Loucy (cell line): Measurements from ENCODE around the gene CPSF4L.

Experiments
- H2AFZ ChIP-seq: fragments of 200-600 bp; sonication (generic); 2 replicates; pipeline ENCODE4 v1.6.0; 2016; ENCODE audit warnings: antibody characterized with exemption, mild to moderate bottlenecking, low read length, moderate library complexity
- H3F3A ChIP-seq: fragments of 200-600 bp; 2 replicates; pipeline ENCODE4 v1.6.0; 2016; ENCODE audit warnings: antibody characterized with exemption, low read depth, mild to moderate bottlenecking
- H3K27me3 ChIP-seq: fragments of 200-600 bp; sonication (generic); 2 replicates; pipeline ENCODE4 v1.6.1; 2014; ENCODE audit warnings: low read length, mild to moderate bottlenecking; ENCODE audit not compliant: insufficient read depth, poor library complexity, severe bottlenecking
- H3K36me3 ChIP-seq: fragments of 200-600 bp; sonication (generic); 2 replicates; pipeline ENCODE4 v1.6.1; 2016; ENCODE audit warnings: low read length; ENCODE audit not compliant: insufficient read depth
- H3K4me1 ChIP-seq: fragments of 200-600 bp; sonication (generic); 2 replicates; pipeline ENCODE4 v1.5.1; 2014; ENCODE audit warnings: low read length, mild to moderate bottlenecking; ENCODE audit not compliant: insufficient read depth, poor library complexity, severe bottlenecking
- H3K4me2 ChIP-seq: fragments of 200-600 bp; sonication (generic); 2 replicates; pipeline ENCODE4 v1.6.0; 2014; ENCODE audit warnings: antibody characterized with exemption, low read length, low read depth, mild to moderate bottlenecking; ENCODE audit not compliant: poor library complexity, severe bottlenecking
- H3K4me3 ChIP-seq: fragments of 200-600 bp; sonication (generic); 2 replicates; pipeline ENCODE4 v1.5.1; 2014; ENCODE audit warnings: low read length, mild to moderate bottlenecking, mixed read lengths; ENCODE audit not compliant: poor library complexity, severe bottlenecking
- H3K79me2 ChIP-seq: fragments of 200-600 bp; sonication (generic); 2 replicates; pipeline ENCODE4 v1.6.1; 2014; ENCODE audit warnings: low read length; ENCODE audit not compliant: insufficient read depth
- H3K9ac ChIP-seq: fragments of 200-600 bp; sonication (generic); 2 replicates; pipeline ENCODE4 v1.6.0; 2014; ENCODE audit warnings: mild to moderate bottlenecking, low read depth, low read length, moderate library complexity; ENCODE audit not compliant: poor library complexity, severe bottlenecking
- H3K9me2 ChIP-seq: fragments of 200-600 bp; sonication (generic); replicated peaks from 2 replicates; pipeline ENCODE4 v1.6.1; 2016; ENCODE audit warnings: low read depth, low read length, mixed read lengths
- H3K9me3 ChIP-seq: fragments of 200-600 bp; sonication (generic); 2 replicates; pipeline ENCODE4 v1.6.1; 2014; ENCODE audit warnings: mild to moderate bottlenecking, antibody characterized with exemption, low read length, low read depth; ENCODE audit not compliant: insufficient read depth
- H4K20me1 ChIP-seq: fragments of 200-600 bp; sonication (generic); 2 replicates; pipeline ENCODE4 v1.6.0; 2014; ENCODE audit warnings: antibody characterized with exemption, low read length, mild to moderate bottlenecking; ENCODE audit not compliant: insufficient read depth, poor library complexity, severe bottlenecking
- EZH2phosphoT487 ChIP-seq: fragments of 200-600 bp; IDR thresholded peaks from 2 replicates; pipeline ENCODE4 v1.6.1; 2018; ENCODE audit warnings: antibody characterized with exemption, mild to moderate bottlenecking, moderate library complexity, borderline replicate concordance
- TF ChIP-seq, protein P1 (sequence below): fragments of 200-600 bp; sonication (generic); conservative IDR thresholded peaks from 2 replicates; pipeline ENCODE4 v1.5.1; 2014; ENCODE audit warnings: mild to moderate bottlenecking, antibody characterized with exemption, low read length

Gene CPSF4L

DNA sequence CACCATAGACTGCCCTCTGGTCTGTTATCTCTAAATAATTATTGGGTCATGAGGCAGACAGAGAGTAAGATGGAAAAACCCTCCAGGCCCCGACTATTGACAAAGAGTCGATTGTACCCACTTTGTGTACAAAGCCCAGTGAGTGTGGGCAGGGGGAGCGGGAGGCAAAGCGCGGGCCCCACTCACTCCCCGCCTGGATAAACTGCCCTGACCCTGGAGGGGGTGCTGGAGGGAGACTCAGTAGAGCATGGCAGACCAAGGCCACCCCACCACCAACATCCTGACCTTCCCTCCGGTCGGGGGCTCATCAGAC lies 11.2 kb upstream of the CPSF4L start:
- H3K4me2 ChIP-seq = no peak overlapping the region
- TF ChIP-seq EZH2phosphoT487 = no peak
- TF ChIP-seq, protein P1, sequence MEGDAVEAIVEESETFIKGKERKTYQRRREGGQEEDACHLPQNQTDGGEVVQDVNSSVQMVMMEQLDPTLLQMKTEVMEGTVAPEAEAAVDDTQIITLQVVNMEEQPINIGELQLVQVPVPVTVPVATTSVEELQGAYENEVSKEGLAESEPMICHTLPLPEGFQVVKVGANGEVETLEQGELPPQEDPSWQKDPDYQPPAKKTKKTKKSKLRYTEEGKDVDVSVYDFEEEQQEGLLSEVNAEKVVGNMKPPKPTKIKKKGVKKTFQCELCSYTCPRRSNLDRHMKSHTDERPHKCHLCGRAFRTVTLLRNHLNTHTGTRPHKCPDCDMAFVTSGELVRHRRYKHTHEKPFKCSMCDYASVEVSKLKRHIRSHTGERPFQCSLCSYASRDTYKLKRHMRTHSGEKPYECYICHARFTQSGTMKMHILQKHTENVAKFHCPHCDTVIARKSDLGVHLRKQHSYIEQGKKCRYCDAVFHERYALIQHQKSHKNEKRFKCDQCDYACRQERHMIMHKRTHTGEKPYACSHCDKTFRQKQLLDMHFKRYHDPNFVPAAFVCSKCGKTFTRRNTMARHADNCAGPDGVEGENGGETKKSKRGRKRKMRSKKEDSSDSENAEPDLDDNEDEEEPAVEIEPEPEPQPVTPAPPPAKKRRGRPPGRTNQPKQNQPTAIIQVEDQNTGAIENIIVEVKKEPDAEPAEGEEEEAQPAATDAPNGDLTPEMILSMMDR = no peak
- H3K36me3 ChIP-seq = no peaks in the 10 kb centered on the region
- no peaks in the 10 kb centered on the region for H3K27me3 ChIP-seq
- no peak overlapping the region for H3K4me3 ChIP-seq
- no peaks in the 10 kb centered on the region for H3K4me1 ChIP-seq
- H3K79me2 ChIP-seq = no peaks in the 10 kb centered on the region
- H3F3A ChIP-seq = no peaks in the 10 kb centered on the region
- H3K9ac ChIP-seq = no peak overlapping the region
- no peak overlapping the region for H2AFZ ChIP-seq
- H3K9me3 ChIP-seq = peaks cover 4% of the 10 kb centered on the region; the same call in 1 of the 2 replicates
- H4K20me1 ChIP-seq = no peaks in the 10 kb centered on the region
- H3K9me2 ChIP-seq = no peaks in the 10 kb centered on the region

DNA sequence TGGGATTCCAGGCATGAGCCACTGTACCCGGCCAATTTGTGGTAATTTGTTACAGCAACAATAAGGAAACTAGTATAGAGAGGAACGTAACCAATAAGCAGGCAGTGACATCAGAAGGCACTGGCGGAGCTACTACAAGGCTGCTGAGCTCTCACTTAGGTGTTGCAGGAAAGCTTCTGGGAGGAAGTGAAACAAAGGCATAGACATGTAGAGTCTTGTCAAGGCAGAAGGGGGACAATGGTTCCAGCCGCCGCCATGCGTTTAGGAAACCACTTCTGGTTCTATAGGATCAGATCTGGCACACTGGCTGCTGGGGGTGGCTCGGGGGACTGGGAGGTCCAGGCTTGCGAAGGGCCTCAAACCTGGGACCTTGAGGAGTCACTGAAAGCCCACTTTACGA lies 9.4 kb upstream of the CPSF4L start:
- Histone ChIP-seq H4K20me1 (no peaks in the 10 kb centered on the region), H3K79me2 (no peaks in the 10 kb centered on the region), H3F3A (no peaks in the 10 kb centered on the region), H2AFZ (no peak overlapping the region), H3K36me3 (no peaks in the 10 kb centered on the region), H3K9me3 (peaks cover 4% of the 10 kb centered on the region; the same call in 1 of the 2 replicates), H3K4me3 (no peak overlapping the region), H3K4me2 (no peak overlapping the region), H3K9me2 (no peaks in the 10 kb centered on the region), H3K4me1 (no peaks in the 10 kb centered on the region), H3K27me3 (no peaks in the 10 kb centered on the region), H3K9ac (no peak overlapping the region)
- TF ChIP-seq, protein P1 = no peak
- no peak for TF ChIP-seq EZH2phosphoT487

DNA sequence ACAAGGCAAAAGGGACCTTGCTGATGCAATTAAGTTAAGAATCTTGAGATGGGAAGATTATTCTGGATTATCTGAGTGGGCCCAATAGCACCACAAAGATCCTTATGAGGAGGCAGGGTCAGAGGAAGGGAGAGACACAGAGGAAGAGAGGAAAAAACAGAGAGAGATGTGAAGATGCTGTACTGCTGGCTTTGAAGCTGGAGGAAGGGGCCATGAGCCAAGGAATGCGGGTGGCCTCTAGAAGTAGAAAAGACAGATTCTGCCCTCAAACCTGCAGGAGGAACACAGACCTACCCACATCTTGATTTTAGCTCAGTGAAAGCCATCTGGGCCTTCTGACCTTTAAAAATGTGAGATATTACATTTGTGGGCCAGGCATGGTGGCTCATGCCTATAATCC lies 8.1 kb upstream of the CPSF4L start:
- TF ChIP-seq EZH2phosphoT487 = no peak
- TF ChIP-seq, protein P1 = no peak
- no peaks in the 10 kb centered on the region for H3K36me3 ChIP-seq
- H3K79me2 ChIP-seq = no peaks in the 10 kb centered on the region
- H2AFZ ChIP-seq = no peak overlapping the region
- H3K9me2 ChIP-seq = no peaks in the 10 kb centered on the region
- H3K4me2 ChIP-seq = no peak overlapping the region
- peaks cover 4% of the 10 kb centered on the region; the same call in 1 of the 2 replicates for H3K9me3 ChIP-seq
- no peaks in the 10 kb centered on the region for H3K27me3 ChIP-seq
- no peaks in the 10 kb centered on the region for H3K4me1 ChIP-seq
- no peak overlapping the region for H3K4me3 ChIP-seq
- H4K20me1 ChIP-seq = no peaks in the 10 kb centered on the region
- H3F3A ChIP-seq = no peaks in the 10 kb centered on the region
- H3K9ac ChIP-seq = no peak overlapping the region
